OCI-LY1 (cell line): ENCODE measurements around the gene OR11A1.
"Not testable (repeated sequence)": the region's sequence is repeated elsewhere in the genome, so short reads cannot be mapped to it uniquely, and the experiment has no call there.

Experiments
- CTCF ChIP-seq: fragments of 200-600 bp; sonication (generic), shearing (Covaris generic); IDR thresholded peaks from 2 replicates; pipeline ENCODE4 v1.5.1; 2017; ENCODE audit warnings: mild to moderate bottlenecking, antibody characterized with exemption, low read length, moderate library complexity, mixed read lengths
- EZH2 ChIP-seq: fragments of 200-600 bp; sonication (generic), shearing (Covaris generic); IDR thresholded peaks from 2 replicates; pipeline ENCODE4 v1.8.0; 2017; ENCODE audit warnings: borderline replicate concordance, mixed run types, mild to moderate bottlenecking, antibody characterized with exemption, low read length, moderate library complexity, mixed read lengths

GRCh38 chr6:29436730-29437129 is 20.1 kb downstream of the OR11A1 start:
- not testable (repeated sequence) for TF ChIP-seq CTCF, EZH2
